Mesenteric fat pad (tissue), 1 donor: ENCODE measurements around the gene ROBO1. TPM values are rescaled to one million over a fixed set of nuclear protein-coding genes. Genes with fewer than 3 reads are reported as not detected.

Source experiments
- DNase-seq: peaks from one replicate; pipeline ENCODE4 v3.0.0-alpha.2; 2020; ENCODE audit warnings: low spot score
- total RNA-seq: library from RNA; stranded (reverse); fragmentation: NEBNext Ultra II Directional; extraction: Animal tissue kit (Norgen Biotek cat#: 25700); gene quantifications from one replicate; pipeline ENCODE4 v1.2.1, GENCODE V29; 2021
- donor health status: DM: yes; HTN: yes; CAD: no.

The ROBO1 gene
- total RNA-seq, 1 donor from 2014 or later: 7.1 TPM

- no peak for DNase-seq
Measured at GRCh38 chr3:79019924-79020173, 747.9 kb downstream of the ROBO1 start.

GRCh38 chr3:79019137-79019923, 748.5 kb downstream of the ROBO1 start:
- DNase-seq: no peak

- DNase-seq: no peak
Measured at GRCh38 chr3:79018671-79019136, 749.1 kb downstream of the ROBO1 start.

GRCh38 chr3:79018265-79018664, 749.5 kb downstream of the ROBO1 start:
- DNase-seq: no peak

GRCh38 chr3:79016587-79017376, 751.0 kb downstream of the ROBO1 start:
- DNase-seq: no peak

GRCh38 chr3:79015854-79016253, 751.9 kb downstream of the ROBO1 start:
- DNase-seq: no peak

GRCh38 chr3:79012946-79013362, 754.8 kb downstream of the ROBO1 start:
- DNase-seq: no peak

GRCh38 chr3:79012530-79012913, 755.3 kb downstream of the ROBO1 start:
- no peak for DNase-seq

- DNase-seq: no peak
Measured at GRCh38 chr3:79011821-79012529, 755.8 kb downstream of the ROBO1 start.

- no peak for DNase-seq
Measured at GRCh38 chr3:79009861-79010260, 757.9 kb downstream of the ROBO1 start.

- DNase-seq: no peak
Measured at GRCh38 chr3:79006077-79006476, 761.7 kb downstream of the ROBO1 start.

- no peak for DNase-seq
Measured at GRCh38 chr3:79005084-79005483, 762.7 kb downstream of the ROBO1 start.

- DNase-seq: no peak
Measured at GRCh38 chr3:79003994-79004393, 763.8 kb downstream of the ROBO1 start.

- DNase-seq: no peak
Measured at GRCh38 chr3:79002465-79003372, 765.1 kb downstream of the ROBO1 start.

GRCh38 chr3:79001255-79001654, 766.5 kb downstream of the ROBO1 start:
- DNase-seq: no peak

GRCh38 chr3:78999139-78999538, 768.7 kb downstream of the ROBO1 start:
- DNase-seq: no peak

- no peak for DNase-seq
Measured at GRCh38 chr3:78995087-78995486, 772.7 kb downstream of the ROBO1 start.

- no peak for DNase-seq
Measured at GRCh38 chr3:78994174-78995027, 773.4 kb downstream of the ROBO1 start.

- no peak for DNase-seq
Measured at GRCh38 chr3:78993375-78993774, 774.4 kb downstream of the ROBO1 start.

- no peak for DNase-seq
Measured at GRCh38 chr3:78992830-78993229, 775.0 kb downstream of the ROBO1 start.
